GM12874 (cell line): ENCODE data around the gene VSIG2.

Experiments used
- CTCF ChIP-seq: IDR thresholded peaks from 2 replicates; pipeline ENCODE4 v1.5.1; 2011; ENCODE audit warnings: low read depth, mild to moderate bottlenecking, control low read depth, low read length, moderate library complexity; ENCODE audit not compliant: insufficient read depth

VSIG2 gene

GRCh38 chr11:124751741-124752470 is at the start of gene VSIG2:
VSIG2 (minus strand) TSS chr11:124752255; CDS start chr11:124752137, 118 bp downstream.
- no peak for TF ChIP-seq CTCF

- TF ChIP-seq CTCF: no peak
These were observed 49.0 kb upstream of the VSIG2 start for GRCh38 chr11:124801014-124801413.

- no peak for TF ChIP-seq CTCF
These were observed 48.3 kb upstream of the VSIG2 start, which contains the start of gene MSANTD2 for GRCh38 chr11:124800226-124800929. MSANTD2 (minus strand) TSS chr11:124800406; CDS start chr11:124800380, 26 bp downstream.

- TF ChIP-seq CTCF: no peak
These were observed 47.5 kb upstream of the VSIG2 start for GRCh38 chr11:124799348-124800225.

GRCh38 chr11:124798991-124799347 is 46.9 kb upstream of the VSIG2 start:
- TF ChIP-seq CTCF: no peak

GRCh38 chr11:124796312-124796711 is 44.3 kb upstream of the VSIG2 start:
- TF ChIP-seq CTCF: no peak

GRCh38 chr11:124793466-124794278 is 41.6 kb upstream of the VSIG2 start:
- TF ChIP-seq CTCF: peak; percentile 65
